H1 (cell line): ENCODE data around the gene SLC16A9. TPM values are rescaled to one million over a fixed set of nuclear protein-coding genes. Genes with fewer than 3 reads are reported as not detected.

ENCODE experiments used
- CTCF ChIA-PET: fragments of 300-600 bp; sonication (Branson Sonifier 250); formaldehyde crosslinking; loops from one replicate; lab custom pipeline; 2021; ENCODE audit not compliant: partially characterized antibody; lab: Charles Lee
- POLR2A ChIA-PET: fragments of 300-600 bp; sonication (Branson Sonifier 250); formaldehyde crosslinking; loops from one replicate; lab custom pipeline; 2021; ENCODE audit warnings: inconsistent platforms; ENCODE audit not compliant: partially characterized antibody; lab: Charles Lee
- DNase-seq, 2 experiments: peaks; one replicate each; pipeline versions ENCODE4 v3.0.0 to v3.0.0-alpha.2; 2010 to 2022; ENCODE audit warnings: low spot score in 2 of 2, low read depth in 1 of 2, mixed read lengths in 1 of 2
- FAIRE-seq: peaks from 2 replicates; lab custom pipeline; 2011; peaks lifted over from hg19 to GRCh38; lab: Jason Lieb, UNC
- H2AFZ ChIP-seq: 2 replicates; pipeline ENCODE4 v1.8.1; 2012; ENCODE audit warnings: low read length, inconsistent platforms
- H2AK5ac ChIP-seq: 2 replicates; pipeline ENCODE4 v1.6.1; 2013; ENCODE audit warnings: low read depth, low read length
- H2BK120ac ChIP-seq: replicated peaks from 2 replicates; pipeline ENCODE3; 2013; ENCODE audit warnings: low read depth, low read length, inconsistent platforms
- H2BK12ac ChIP-seq: 2 replicates; pipeline ENCODE4 v1.6.1; 2013; ENCODE audit warnings: low read depth, low read length
- H2BK15ac ChIP-seq: 2 replicates; pipeline ENCODE4 v1.6.1; 2013; ENCODE audit warnings: low read length
- H2BK20ac ChIP-seq: 2 replicates; pipeline ENCODE4 v1.6.1; 2013; ENCODE audit warnings: low read length
- H2BK5ac ChIP-seq: 2 replicates; pipeline ENCODE4 v1.6.1; 2013; ENCODE audit warnings: low read depth, low read length
- H3K14ac ChIP-seq: 2 replicates; pipeline ENCODE4 v1.6.1; 2013; ENCODE audit warnings: inconsistent platforms; ENCODE audit not compliant: insufficient read length
- H3K18ac ChIP-seq: 2 replicates; pipeline ENCODE4 v1.6.1; 2013; ENCODE audit warnings: low read length; ENCODE audit errors: extremely low read depth
- H3K23ac ChIP-seq: 2 replicates; pipeline ENCODE4 v1.6.1; 2013; ENCODE audit warnings: inconsistent platforms; ENCODE audit not compliant: insufficient read length
- H3K23me2 ChIP-seq: 2 replicates; pipeline ENCODE4 v1.6.1; 2013; ENCODE audit warnings: low read depth, low read length
- H3K27ac ChIP-seq: 2 replicates; pipeline ENCODE4 v1.6.1; 2011; ENCODE audit warnings: low read depth, low read length, inconsistent platforms
- H3K27me3 ChIP-seq, 4 experiments: replicated peaks in 1 of 4; 1 replicate in 1 of 4; 2 replicates in 3 of 4; pipeline versions ENCODE4 v1.6.1 to v1.8.1; 2011 to 2013; ENCODE audit warnings: low read length in 3 of 4, mild to moderate bottlenecking in 3 of 4, inconsistent platforms in 2 of 4, mixed read lengths in 2 of 4, moderate library complexity in 1 of 4; ENCODE audit not compliant: control insufficient read depth in 3 of 4, insufficient read depth in 3 of 4; ENCODE audit errors: extremely low read depth in 1 of 4
- H3K36me3 ChIP-seq, 4 experiments: 2 replicates each; pipeline versions ENCODE4 v1.6.1 to v1.8.1; 2011 to 2013; ENCODE audit warnings: mild to moderate bottlenecking in 4 of 4, low read length in 3 of 4, moderate library complexity in 2 of 4, control low read depth in 1 of 4, inconsistent platforms in 1 of 4; ENCODE audit not compliant: insufficient read depth in 4 of 4, control insufficient read depth in 2 of 4
- H3K4ac ChIP-seq: replicated peaks from 2 replicates; pipeline ENCODE3; 2013; ENCODE audit warnings: low read length, low read depth, mixed read lengths, inconsistent platforms; ENCODE audit not compliant: insufficient read length
- H3K4me1 ChIP-seq, 4 experiments: replicated peaks in 1 of 4; 1 replicate in 1 of 4; 2 replicates in 3 of 4; pipeline versions ENCODE4 v1.6.1 to v1.8.1; 2011 to 2013; ENCODE audit warnings: low read length in 3 of 4, inconsistent platforms in 2 of 4, mixed read lengths in 1 of 4; ENCODE audit not compliant: insufficient read depth in 4 of 4, control insufficient read depth in 3 of 4
- H3K4me2 ChIP-seq, 2 experiments: 2 replicates each; pipeline versions ENCODE4 v1.6.1 to v1.8.1; 2011 to 2013; ENCODE audit warnings: low read depth in 2 of 2, low read length in 2 of 2, control low read depth in 1 of 2, inconsistent platforms in 1 of 2, mild to moderate bottlenecking in 1 of 2; ENCODE audit not compliant: insufficient read depth in 1 of 2
- H3K4me3 ChIP-seq, 4 experiments: fragments of 200-600, 300-600 bp in 1 of 4; sonication (generic), shearing (Covaris generic), sonication (Bioruptor Twin) in 1 of 4; 2 replicates each; pipeline versions ENCODE4 v1.5.1 to v1.8.1; 2011 to 2016; ENCODE audit warnings: low read length in 4 of 4, low read depth in 3 of 4, control low read depth in 2 of 4, inconsistent platforms in 2 of 4, mild to moderate bottlenecking in 2 of 4, mixed read lengths in 1 of 4, moderate library complexity in 1 of 4; ENCODE audit not compliant: insufficient read depth in 2 of 4; ENCODE audit errors: extremely low read depth in 1 of 4
- H3K56ac ChIP-seq: replicated peaks from 2 replicates; pipeline ENCODE3; 2013; ENCODE audit warnings: low read depth, mild to moderate bottlenecking, mixed read lengths, low read length, inconsistent platforms; ENCODE audit not compliant: insufficient read length
- H3K79me1 ChIP-seq: 2 replicates; pipeline ENCODE4 v1.6.1; 2013; ENCODE audit warnings: low read depth, low read length, control low read depth
- H3K79me2 ChIP-seq, 2 experiments: 2 replicates each; pipeline versions ENCODE4 v1.6.1 to v1.8.1; 2012 to 2013; ENCODE audit warnings: low read length in 2 of 2, mild to moderate bottlenecking in 2 of 2, inconsistent platforms in 1 of 2; ENCODE audit not compliant: insufficient read depth in 2 of 2, control insufficient read depth in 1 of 2
- H3K9ac ChIP-seq, 4 experiments: replicated peaks in 1 of 4; 1 replicate in 1 of 4; 2 replicates in 3 of 4; pipeline versions ENCODE4 v1.6.1 to v1.8.1; 2011 to 2013; ENCODE audit warnings: low read depth in 3 of 4, low read length in 3 of 4, control low read depth in 2 of 4, mild to moderate bottlenecking in 2 of 4, moderate library complexity in 2 of 4, inconsistent platforms in 1 of 4; ENCODE audit errors: extremely low read depth in 1 of 4
- H3K9me3 ChIP-seq, 2 experiments: 2 replicates each; pipeline versions ENCODE4 v1.6.1 to v1.8.1; 2012 to 2013; ENCODE audit warnings: mild to moderate bottlenecking in 2 of 2, moderate library complexity in 2 of 2, control low read depth in 1 of 2, inconsistent platforms in 1 of 2, low read depth in 1 of 2, low read length in 1 of 2, mixed read lengths in 1 of 2; ENCODE audit not compliant: insufficient read depth in 2 of 2
- H4K20me1 ChIP-seq, 2 experiments: replicated peaks in 1 of 2; 2 replicates each; pipeline versions ENCODE3 to v1.8.1; 2011 to 2013; ENCODE audit warnings: inconsistent platforms in 2 of 2, low read length in 2 of 2, mild to moderate bottlenecking in 1 of 2; ENCODE audit not compliant: insufficient read depth in 2 of 2, control insufficient read depth in 1 of 2
- H4K5ac ChIP-seq: 2 replicates; pipeline ENCODE4 v1.6.1; 2013; ENCODE audit warnings: low read length, low read depth, mixed read lengths, inconsistent platforms; ENCODE audit not compliant: insufficient read length
- H4K8ac ChIP-seq: 2 replicates; pipeline ENCODE4 v1.8.0; 2013; ENCODE audit warnings: mild to moderate bottlenecking, moderate library complexity, low read length, inconsistent platforms; ENCODE audit not compliant: insufficient read depth; ENCODE audit errors: extremely low read depth
- H4K91ac ChIP-seq: replicated peaks from 2 replicates; pipeline ENCODE3; 2013; ENCODE audit warnings: low read length, mixed read lengths, inconsistent platforms; ENCODE audit not compliant: insufficient read length
- GTF2F1 ChIP-seq: IDR thresholded peaks from 2 replicates; pipeline ENCODE4 v1.6.1; 2012; ENCODE audit warnings: low read depth, low read length, improper control_type of control experiment, borderline replicate concordance
- KDM5A ChIP-seq: fragments of 200-600 bp; IDR thresholded peaks from 2 replicates; pipeline ENCODE4 v1.7.1; 2012; ENCODE audit warnings: mild to moderate bottlenecking, low read length, inconsistent platforms, mixed read lengths
- TCF12 ChIP-seq: IDR thresholded peaks from 2 replicates; pipeline ENCODE4 v1.6.1; 2011; ENCODE audit warnings: low read depth, mild to moderate bottlenecking, low read length
- YY1 ChIP-seq: IDR thresholded peaks from 2 replicates; pipeline ENCODE4 v1.6.1; 2011; ENCODE audit warnings: low read depth, mild to moderate bottlenecking, low read length
- WGBS, 2 experiments: shearing (Covaris generic) in 1 of 2; methylation state at CpG; one replicate each; pipeline versions ENCODE4 v1.1.6 to v1.1.7; 2013 to 2015; ENCODE audit warnings: low lambda C conversion rate in 2 of 2, mixed read lengths in 2 of 2, inconsistent platforms in 1 of 2, low coverage in 1 of 2, missing lambda C conversion rate in 1 of 2; ENCODE audit not compliant: insufficient replicate concordance in 2 of 2, insufficient coverage in 1 of 2, insufficient read length in 1 of 2; ENCODE audit errors: extremely low coverage in 1 of 2, missing lambda C conversion rate in 1 of 2; 5-methylcytosine and 5-hydroxymethylcytosine counted together
- polyA plus RNA-seq, 7 experiments: library from polyadenylated mRNA; depleted of rRNA in 3 of 7; stranded (reverse) in 5 of 7; unstranded in 2 of 7; fragments of >200 nt in 5 of 7; fragments of 200-250 nt in 2 of 7; gene quantifications; 1 replicate in 5 of 7; 2 replicates in 1 of 7; 4 replicates in 1 of 7; pipeline versions ENCODE4 v1.2.1 to v1.2.3, GENCODE V29; 2011 to 2013; ENCODE audit warnings: missing spikeins in 2 of 7, mixed read lengths in 2 of 7
- total RNA-seq: library from RNA; stranded (reverse); fragmentation: NEBNext Ultra II Directional; extraction: Animal tissue kit (Norgen Biotek cat#: 25700); gene quantifications from 2 replicates; pipeline ENCODE4 v1.2.1, GENCODE V29; 2021
- TF ChIP-seq, protein P1 (sequence below): IDR thresholded peaks from 2 replicates; pipeline ENCODE4 v1.6.1; 2011; ENCODE audit warnings: low read depth, mild to moderate bottlenecking, low read length; ENCODE audit not compliant: insufficient read depth
- TF ChIP-seq, protein P2 (sequence below): IDR thresholded peaks from 2 replicates; pipeline ENCODE4 v1.6.1; 2011; ENCODE audit warnings: low read length, improper control_type of control experiment
- TF ChIP-seq, protein P3 (sequence below): IDR thresholded peaks from 2 replicates; pipeline ENCODE4 v1.6.1; 2012; ENCODE audit warnings: inconsistent platforms

The SLC16A9 gene
- total and polyA plus RNA-seq, 2 of the 8 experiments (the other 6 are each of a cell fraction or from before 2014, with no cell fraction given), result 11.2 to 20.5 TPM

DNA sequence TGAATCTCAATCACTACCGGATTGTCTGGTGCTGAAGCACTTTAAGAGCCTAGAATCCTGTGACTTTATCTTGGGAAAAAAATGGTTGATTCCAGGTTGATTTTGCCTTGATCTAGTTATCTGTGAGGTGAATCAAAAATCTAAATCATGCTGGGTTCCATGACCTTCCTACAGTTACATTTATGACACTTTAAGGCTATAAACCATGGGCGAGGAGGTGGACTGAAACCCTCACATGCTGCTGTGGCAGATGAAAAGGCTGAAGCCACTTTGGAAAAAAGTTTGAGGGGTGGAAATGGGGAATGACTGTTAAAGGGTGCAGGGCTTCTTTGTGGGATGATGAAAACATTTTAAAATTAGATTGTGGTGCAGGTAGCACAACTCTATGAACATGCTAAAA, 17.5 kb downstream of the SLC16A9 start:
- no peak overlapping the region for H3K27ac ChIP-seq
- H2BK5ac ChIP-seq, result no peak overlapping the region
- no peaks in the 10 kb centered on the region for H3K23me2 ChIP-seq
- no peak overlapping the region for H3K4ac ChIP-seq
- no peaks in the 10 kb centered on the region for H3K79me1 ChIP-seq
- no peak for FAIRE-seq
- no peak overlapping the region for H4K8ac ChIP-seq
- H3K4me2 ChIP-seq, result no peak overlapping the region
- no peaks in the 10 kb centered on the region; a peak in 1 of 4 replicates for H3K9me3 ChIP-seq
- H3K4me3 ChIP-seq, result no peak overlapping the region
- H4K20me1 ChIP-seq, result no peaks in the 10 kb centered on the region
- H2BK12ac ChIP-seq, result no peak overlapping the region
- POLR2A ChIA-PET, result interaction anchor here (1.2 kb wide), 1 partner anchor 18 kb away, joined by 3 read pairs; the partner anchor contains the start of gene SLC16A9
- no peak overlapping the region for H3K56ac ChIP-seq
- H2AK5ac ChIP-seq, result no peak overlapping the region
- no peak overlapping the region for H4K5ac ChIP-seq
- WGBS, 2 experiments, result 79% methylated on average over 2 of the region's 2 CpGs; no CpG with 5 or more reads in 1 of the 2 experiments
- no peak overlapping the region for H3K18ac ChIP-seq
- peaks cover 0 to 2% (median 0%) of the 10 kb centered on the region in 4 experiments; a peak in 1 of 7 replicates for H3K4me1 ChIP-seq
- DNase-seq, result no peak
- no peak overlapping the region for H4K91ac ChIP-seq
- H3K36me3 ChIP-seq, result no peaks in the 10 kb centered on the region
- H3K9ac ChIP-seq, result no peak overlapping the region
- H3K79me2 ChIP-seq, result no peaks in the 10 kb centered on the region
- no peak overlapping the region for H2BK120ac ChIP-seq
- H3K23ac ChIP-seq, result no peak overlapping the region
- no peak overlapping the region for H2BK20ac ChIP-seq
- H2BK15ac ChIP-seq, result no peak overlapping the region
- H3K27me3 ChIP-seq, result no peaks in the 10 kb centered on the region
- H2AFZ ChIP-seq, result no peak overlapping the region
- TF ChIP-seq, protein P1, sequence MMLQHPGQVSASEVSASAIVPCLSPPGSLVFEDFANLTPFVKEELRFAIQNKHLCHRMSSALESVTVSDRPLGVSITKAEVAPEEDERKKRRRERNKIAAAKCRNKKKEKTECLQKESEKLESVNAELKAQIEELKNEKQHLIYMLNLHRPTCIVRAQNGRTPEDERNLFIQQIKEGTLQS, result no peak
- TF ChIP-seq YY1 (no peak), KDM5A (no peak), TCF12 (no peak), GTF2F1 (no peak)
- TF ChIP-seq, protein P2, sequence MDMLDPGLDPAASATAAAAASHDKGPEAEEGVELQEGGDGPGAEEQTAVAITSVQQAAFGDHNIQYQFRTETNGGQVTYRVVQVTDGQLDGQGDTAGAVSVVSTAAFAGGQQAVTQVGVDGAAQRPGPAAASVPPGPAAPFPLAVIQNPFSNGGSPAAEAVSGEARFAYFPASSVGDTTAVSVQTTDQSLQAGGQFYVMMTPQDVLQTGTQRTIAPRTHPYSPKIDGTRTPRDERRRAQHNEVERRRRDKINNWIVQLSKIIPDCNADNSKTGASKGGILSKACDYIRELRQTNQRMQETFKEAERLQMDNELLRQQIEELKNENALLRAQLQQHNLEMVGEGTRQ, result no peak
- TF ChIP-seq, protein P3, sequence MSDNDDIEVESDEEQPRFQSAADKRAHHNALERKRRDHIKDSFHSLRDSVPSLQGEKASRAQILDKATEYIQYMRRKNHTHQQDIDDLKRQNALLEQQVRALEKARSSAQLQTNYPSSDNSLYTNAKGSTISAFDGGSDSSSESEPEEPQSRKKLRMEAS, result no peak
- H3K14ac ChIP-seq, result no peak overlapping the region
- CTCF ChIA-PET, result interaction anchor here (1.3 to 3.5 kb wide), 3 partner anchors 10 to 58 kb away, joined by 4 to 11 read pairs (median 6); no protein-coding TSS in a partner anchor
